ENCODE measurements around the gene LAGE3. TPM values are rescaled to one million over a fixed set of nuclear protein-coding genes. Genes with fewer than 3 reads are reported as not detected.

LAGE3 gene
- total RNA-seq, 4 donors from 2014 or later: 8.0 to 44.4 (median 28.6) TPM

- no peak for DNase-seq (ENCODE audit: low spot score in 2 of 2)
- H3K27me3 ChIP-seq: no peaks in the 10 kb centered on the region
- no peaks in the 10 kb centered on the region for H3K9me3 ChIP-seq
- no peaks in the 10 kb centered on the region for H3K4me1 ChIP-seq
- no peak overlapping the region for H3K4me3 ChIP-seq
- peaks cover 23% of the 10 kb centered on the region for H3K36me3 ChIP-seq
- 86% methylated on average over 9 of the region's 9 CpGs for WGBS
- H3K27ac ChIP-seq: no peak overlapping the region
- TF ChIP-seq POLR2AphosphoS5 (IDR thresholded peaks at IDR 0.05): no peak
- TF ChIP-seq EP300 (IDR thresholded peaks at IDR 0.05): no peak
- TF ChIP-seq CTCF (IDR thresholded peaks at IDR 0.05): no peak
- TF ChIP-seq POLR2A (IDR thresholded peaks at IDR 0.05): no peak
Observed at GRCh38 chrX:154452823-154453222, 26.3 kb downstream of the LAGE3 start.

GRCh38 chrX:154450312-154450711 is 28.8 kb downstream of the LAGE3 start:
- no peak overlapping the region for H3K27ac ChIP-seq
- DNase-seq (ENCODE audit: low spot score in 2 of 2): no peak
- no peak overlapping the region for H3K4me3 ChIP-seq
- 94% methylated on average over 15 of the region's 17 CpGs for WGBS
- H3K36me3 ChIP-seq: peaks cover 23% of the 10 kb centered on the region
- no peak for TF ChIP-seq POLR2AphosphoS5 (IDR thresholded peaks at IDR 0.05)
- TF ChIP-seq POLR2A (IDR thresholded peaks at IDR 0.05): no peak
- no peak for TF ChIP-seq EP300 (IDR thresholded peaks at IDR 0.05)
- TF ChIP-seq CTCF (IDR thresholded peaks at IDR 0.05): no peak
- H3K9me3 ChIP-seq: no peaks in the 10 kb centered on the region
- H3K4me1 ChIP-seq: peaks cover 4% of the 10 kb centered on the region
- no peaks in the 10 kb centered on the region for H3K27me3 ChIP-seq

- WGBS: 89% methylated on average over 5 of the region's 18 CpGs
- Histone ChIP-seq H3K27me3 (no peaks in the 10 kb centered on the region), H3K36me3 (peaks cover 23% of the 10 kb centered on the region), H3K9me3 (no peaks in the 10 kb centered on the region), H3K4me1 (peaks cover 10% of the 10 kb centered on the region), H3K27ac (no peak overlapping the region), H3K4me3 (no peak overlapping the region)
- no peak for DNase-seq (ENCODE audit: low spot score in 2 of 2)
- no peak for TF ChIP-seq CTCF (IDR thresholded peaks at IDR 0.05)
Observed at GRCh38 chrX:154449618-154450017, 29.5 kb downstream of the LAGE3 start.

GRCh38 chrX:154448484-154448883 is 30.6 kb downstream of the LAGE3 start:
- no peak overlapping the region for H3K27ac ChIP-seq
- H3K9me3 ChIP-seq: no peaks in the 10 kb centered on the region
- H3K36me3 ChIP-seq: peaks cover 23% of the 10 kb centered on the region
- no peak overlapping the region for H3K4me3 ChIP-seq
- TF ChIP-seq EP300 (IDR thresholded peaks at IDR 0.05) (no peak), POLR2AphosphoS5 (IDR thresholded peaks at IDR 0.05) (no peak), POLR2A (IDR thresholded peaks at IDR 0.05) (no peak), CTCF (IDR thresholded peaks at IDR 0.05) (no peak)
- 92% methylated on average over 14 of the region's 14 CpGs for WGBS
- H3K4me1 ChIP-seq: peaks cover 19% of the 10 kb centered on the region
- no peak for DNase-seq (ENCODE audit: low spot score in 2 of 2)
- H3K27me3 ChIP-seq: no peaks in the 10 kb centered on the region

- no peak for TF ChIP-seq POLR2A (IDR thresholded peaks at IDR 0.05)
- no peak for TF ChIP-seq EP300 (IDR thresholded peaks at IDR 0.05)
- no peak for TF ChIP-seq POLR2AphosphoS5 (IDR thresholded peaks at IDR 0.05)
- no peak for TF ChIP-seq CTCF (IDR thresholded peaks at IDR 0.05)
- Histone ChIP-seq H3K27ac (no peak overlapping the region), H3K4me3 (no peak overlapping the region), H3K27me3 (no peaks in the 10 kb centered on the region), H3K36me3 (peaks cover 36% of the 10 kb centered on the region), H3K4me1 (peaks cover 22% of the 10 kb centered on the region), H3K9me3 (no peaks in the 10 kb centered on the region)
- DNase-seq (ENCODE audit: low spot score in 2 of 2): no peak
- 90% methylated on average over 12 of the region's 12 CpGs for WGBS
Observed at GRCh38 chrX:154446430-154446829, 32.7 kb downstream of the LAGE3 start.

Data from suprapubic skin (tissue), 4 donors.